ENCODE results near the gene MARCHF10.

MARCHF10 gene

GRCh38 chr17:62755141-62755851 lies 52.8 kb downstream of the MARCHF10 start:
- Histone ChIP-seq H3K27ac (ENCODE audit: low read length) (no peak overlapping the region), H3K36me3 (replicated peaks; ENCODE audit: low read depth, low read length) (no peaks in the 10 kb centered on the region), H3K4me2 (ENCODE audit: low read length) (no peak overlapping the region), H3K9me3 (ENCODE audit: insufficient read depth, low read length) (no peaks in the 10 kb centered on the region), H3K27me3 (ENCODE audit: low read depth, low read length) (peaks cover 11% of the 10 kb centered on the region), H2AFZ (ENCODE audit: low read depth, low read length) (no peak overlapping the region), H3K79me2 (ENCODE audit: low read length) (no peaks in the 10 kb centered on the region), H4K20me1 (ENCODE audit: insufficient read depth, low read length) (no peaks in the 10 kb centered on the region), H3K4me3 (ENCODE audit: low read length) (no peak overlapping the region), H3K4me1 (ENCODE audit: low read length) (peaks cover 10% of the 10 kb centered on the region), H3K9ac (ENCODE audit: low read length) (no peak overlapping the region)
- TF ChIP-seq EZH2phosphoT487 (IDR thresholded peaks at IDR 0.05; ENCODE audit: low read depth) (no peak), CTCF (IDR thresholded peaks at IDR 0.05; ENCODE audit: low read depth, low read length) (no peak)

- no peaks in the 10 kb centered on the region for H4K20me1 ChIP-seq (ENCODE audit: insufficient read depth, low read length)
- TF ChIP-seq EZH2phosphoT487 (IDR thresholded peaks at IDR 0.05; ENCODE audit: low read depth), result no peak
- no peak for TF ChIP-seq CTCF (IDR thresholded peaks at IDR 0.05; ENCODE audit: low read depth, low read length)
Observed at GRCh38 chr17:62754631-62755030, 53.5 kb downstream of the MARCHF10 start.

GRCh38 chr17:62753562-62753961 lies 54.6 kb downstream of the MARCHF10 start:
- Histone ChIP-seq H3K9ac (ENCODE audit: low read length) (no peak overlapping the region), H3K36me3 (replicated peaks; ENCODE audit: low read depth, low read length) (no peaks in the 10 kb centered on the region), H3K79me2 (ENCODE audit: low read length) (no peaks in the 10 kb centered on the region), H4K20me1 (ENCODE audit: insufficient read depth, low read length) (no peaks in the 10 kb centered on the region), H3K27ac (ENCODE audit: low read length) (no peak overlapping the region), H3K9me3 (ENCODE audit: insufficient read depth, low read length) (no peaks in the 10 kb centered on the region), H3K4me1 (ENCODE audit: low read length) (peaks cover 10% of the 10 kb centered on the region), H3K27me3 (ENCODE audit: low read depth, low read length) (peaks cover 7% of the 10 kb centered on the region), H3K4me2 (ENCODE audit: low read length) (no peak overlapping the region), H2AFZ (ENCODE audit: low read depth, low read length) (no peak overlapping the region), H3K4me3 (ENCODE audit: low read length) (no peak overlapping the region)
- no peak for TF ChIP-seq CTCF (IDR thresholded peaks at IDR 0.05; ENCODE audit: low read depth, low read length)
- no peak for TF ChIP-seq EZH2phosphoT487 (IDR thresholded peaks at IDR 0.05; ENCODE audit: low read depth)

More at GRCh38 chr17:62754631-62755030, 53.5 kb downstream of the MARCHF10 start:
- Histone ChIP-seq H3K9ac (ENCODE audit: low read length) (no peak overlapping the region), H3K36me3 (replicated peaks; ENCODE audit: low read depth, low read length) (no peaks in the 10 kb centered on the region), H3K27ac (ENCODE audit: low read length) (no peak overlapping the region), H3K9me3 (ENCODE audit: insufficient read depth, low read length) (no peaks in the 10 kb centered on the region), H3K27me3 (ENCODE audit: low read depth, low read length) (peaks cover 7% of the 10 kb centered on the region), H2AFZ (ENCODE audit: low read depth, low read length) (no peak overlapping the region), H3K79me2 (ENCODE audit: low read length) (no peaks in the 10 kb centered on the region), H3K4me1 (ENCODE audit: low read length) (peaks cover 10% of the 10 kb centered on the region), H3K4me2 (ENCODE audit: low read length) (no peak overlapping the region), H3K4me3 (ENCODE audit: low read length) (no peak overlapping the region)

- Histone ChIP-seq H2AFZ (ENCODE audit: low read depth, low read length) (no peak overlapping the region), H3K27ac (ENCODE audit: low read length) (no peak overlapping the region), H3K79me2 (ENCODE audit: low read length) (no peaks in the 10 kb centered on the region), H3K4me1 (ENCODE audit: low read length) (no peaks in the 10 kb centered on the region), H3K4me2 (ENCODE audit: low read length) (no peak overlapping the region), H3K9ac (ENCODE audit: low read length) (no peak overlapping the region), H4K20me1 (ENCODE audit: insufficient read depth, low read length) (no peaks in the 10 kb centered on the region), H3K4me3 (ENCODE audit: low read length) (no peak overlapping the region), H3K27me3 (ENCODE audit: low read depth, low read length) (0 out of 2 replicates have a peak, but pooled peaks cover 3% of the 10 kb centered on the region), H3K36me3 (replicated peaks; ENCODE audit: low read depth, low read length) (no peaks in the 10 kb centered on the region), H3K9me3 (ENCODE audit: insufficient read depth, low read length) (no peaks in the 10 kb centered on the region)
- no peak for TF ChIP-seq CTCF (IDR thresholded peaks at IDR 0.05; ENCODE audit: low read depth, low read length)
- no peak for TF ChIP-seq EZH2phosphoT487 (IDR thresholded peaks at IDR 0.05; ENCODE audit: low read depth)
Observed at GRCh38 chr17:62751060-62751691, 56.9 kb downstream of the MARCHF10 start.

All from OCI-LY3 (cell line).